Right atrium auricular region (tissue), 2 donors: Measurements from ENCODE around the gene MGAT4B. TPM values are rescaled to one million over a fixed set of nuclear protein-coding genes. Genes with fewer than 3 reads are reported as not detected.

Experiments
- DNase-seq: peaks from one replicate; pipeline ENCODE4 v3.0.0-alpha.2; 2019; ENCODE audit warnings: low spot score
- H3K27ac ChIP-seq, 2 donors: fragments of 200-600 bp; sonication (generic); 1 replicate in 1 of 2; 2 replicates in 1 of 2; pipeline ENCODE4 v1.5.1; 2016 to 2019
- H3K27me3 ChIP-seq, 2 donors: fragments of 200-600 bp; sonication (generic); one replicate each; pipeline versions ENCODE4 v1.5.1 to v1.6.0; 2017 to 2019
- H3K36me3 ChIP-seq: fragments of 200-600 bp; sonication (generic); one replicate; pipeline ENCODE4 v1.5.1; 2016
- H3K4me1 ChIP-seq, 2 donors: fragments of 200-600 bp; sonication (generic); one replicate each; pipeline versions ENCODE4 v1.5.1 to v1.6.0; 2017 to 2019
- H3K4me3 ChIP-seq, 2 donors: fragments of 200-600 bp; sonication (generic); 1 replicate in 1 of 2; 2 replicates in 1 of 2; pipeline ENCODE4 v1.5.1; 2017 to 2019; ENCODE audit warnings: mild to moderate bottlenecking in 1 of 2, moderate library complexity in 1 of 2
- H3K9me3 ChIP-seq, 2 donors: fragments of 200-600 bp; sonication (generic); one replicate each; pipeline ENCODE4 v1.5.1; 2019
- total RNA-seq, 2 donors: library from RNA; depleted of rRNA; stranded (reverse); fragments of >200 nt; gene quantifications; one replicate each; pipeline ENCODE4 v1.1.0, GENCODE V29; 2016
- TF ChIP-seq, protein P1 (sequence below), 2 donors: fragments of 200-600 bp; sonication (generic); IDR thresholded peaks; one replicate each; pipeline ENCODE4 v1.5.1; 2019; ENCODE audit warnings: antibody characterized with exemption in 2 of 2

The MGAT4B gene
- total RNA-seq, 2 donors from 2014 or later, result 71.7 to 77.1 TPM

DNA sequence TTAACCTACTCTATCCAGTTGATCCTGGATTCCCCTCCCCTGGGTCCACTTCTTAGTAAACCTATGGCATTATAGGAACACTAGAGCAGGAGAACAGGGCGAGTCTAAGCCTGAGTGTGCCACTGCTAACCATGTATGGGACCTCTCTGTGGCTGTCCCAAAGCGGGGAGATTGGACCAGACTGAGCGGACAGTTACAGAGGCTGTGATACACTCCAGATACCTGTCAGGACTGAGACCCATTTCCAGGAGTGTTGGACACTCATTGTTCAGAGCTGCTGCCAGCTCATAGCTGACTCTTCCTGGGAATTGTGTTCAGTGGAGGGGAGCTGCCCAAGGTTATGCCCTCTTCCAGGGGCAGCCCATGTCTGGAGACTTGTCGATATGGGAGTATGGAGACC lies 24.8 kb downstream of the MGAT4B start:
- Histone ChIP-seq H3K9me3 (no peaks in the 10 kb centered on the region), H3K4me3 (no peak overlapping the region), H3K27me3 (no peaks in the 10 kb centered on the region), H3K4me1 (no peaks in the 10 kb centered on the region), H3K36me3 (peaks cover 16% of the 10 kb centered on the region), H3K27ac (no peak overlapping the region)
- DNase-seq, result no peak
- TF ChIP-seq, protein P1, sequence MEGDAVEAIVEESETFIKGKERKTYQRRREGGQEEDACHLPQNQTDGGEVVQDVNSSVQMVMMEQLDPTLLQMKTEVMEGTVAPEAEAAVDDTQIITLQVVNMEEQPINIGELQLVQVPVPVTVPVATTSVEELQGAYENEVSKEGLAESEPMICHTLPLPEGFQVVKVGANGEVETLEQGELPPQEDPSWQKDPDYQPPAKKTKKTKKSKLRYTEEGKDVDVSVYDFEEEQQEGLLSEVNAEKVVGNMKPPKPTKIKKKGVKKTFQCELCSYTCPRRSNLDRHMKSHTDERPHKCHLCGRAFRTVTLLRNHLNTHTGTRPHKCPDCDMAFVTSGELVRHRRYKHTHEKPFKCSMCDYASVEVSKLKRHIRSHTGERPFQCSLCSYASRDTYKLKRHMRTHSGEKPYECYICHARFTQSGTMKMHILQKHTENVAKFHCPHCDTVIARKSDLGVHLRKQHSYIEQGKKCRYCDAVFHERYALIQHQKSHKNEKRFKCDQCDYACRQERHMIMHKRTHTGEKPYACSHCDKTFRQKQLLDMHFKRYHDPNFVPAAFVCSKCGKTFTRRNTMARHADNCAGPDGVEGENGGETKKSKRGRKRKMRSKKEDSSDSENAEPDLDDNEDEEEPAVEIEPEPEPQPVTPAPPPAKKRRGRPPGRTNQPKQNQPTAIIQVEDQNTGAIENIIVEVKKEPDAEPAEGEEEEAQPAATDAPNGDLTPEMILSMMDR (IDR thresholded peaks at IDR 0.05), result no peak

GRCh38 chr5:179780362-179780761 lies 26.3 kb downstream of the MGAT4B start:
- Histone ChIP-seq H3K9me3 (no peaks in the 10 kb centered on the region), H3K36me3 (peaks cover 28% of the 10 kb centered on the region), H3K27ac (no peak overlapping the region), H3K27me3 (no peaks in the 10 kb centered on the region), H3K4me1 (no peaks in the 10 kb centered on the region), H3K4me3 (no peak overlapping the region)
- TF ChIP-seq, protein P1 (IDR thresholded peaks at IDR 0.05), result no peak
- no peak for DNase-seq

DNA sequence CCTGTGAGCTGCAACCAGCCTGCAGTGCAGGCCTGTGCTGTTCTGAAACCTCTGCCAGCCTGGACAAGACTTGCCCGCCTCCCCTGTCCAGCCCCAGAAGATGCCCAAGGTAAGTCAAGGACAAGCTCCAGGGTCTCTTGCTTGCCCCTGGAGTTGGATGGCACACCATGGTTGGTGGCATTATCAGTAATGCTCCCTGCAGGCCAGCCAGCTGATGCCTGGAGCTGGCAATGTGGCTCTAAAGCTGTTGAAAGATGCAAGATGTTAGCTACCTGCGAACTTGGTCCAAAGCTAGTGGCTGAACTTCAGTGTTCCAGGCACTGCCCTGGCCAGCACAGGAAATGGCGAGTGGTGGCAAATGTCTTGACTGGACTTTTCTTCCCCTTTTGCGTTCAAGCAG lies 26.8 kb downstream of the MGAT4B start:
- TF ChIP-seq, protein P1 (IDR thresholded peaks at IDR 0.05), result no peak
- H3K4me3 ChIP-seq, result no peak overlapping the region
- H3K4me1 ChIP-seq, result no peaks in the 10 kb centered on the region
- no peaks in the 10 kb centered on the region for H3K27me3 ChIP-seq
- peaks cover 32% of the 10 kb centered on the region for H3K36me3 ChIP-seq
- DNase-seq, result no peak
- no peak overlapping the region for H3K27ac ChIP-seq
- no peaks in the 10 kb centered on the region for H3K9me3 ChIP-seq

DNA sequence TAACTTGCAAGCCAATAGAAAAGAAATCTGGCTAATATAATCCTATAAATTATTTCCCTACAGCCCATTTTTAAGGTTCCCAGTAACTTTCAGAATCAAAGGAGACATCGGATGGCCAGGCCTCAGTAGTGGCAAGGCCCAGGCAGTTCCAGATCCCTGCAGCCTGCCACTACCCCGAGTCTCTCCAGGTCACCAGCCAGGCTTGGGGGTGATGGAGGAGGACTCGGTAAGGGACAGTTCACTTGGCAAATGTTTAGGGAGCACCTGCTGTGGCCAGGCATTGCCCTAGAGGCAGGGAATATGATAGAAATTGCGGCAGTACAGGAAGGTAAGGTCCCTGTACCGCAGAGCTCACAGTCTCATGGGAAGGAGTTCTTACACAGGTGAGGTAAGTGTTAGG lies 28.1 kb downstream of the MGAT4B start:
- no peak for DNase-seq
- TF ChIP-seq, protein P1 (IDR thresholded peaks at IDR 0.05), result no peak
- Histone ChIP-seq H3K27me3 (no peaks in the 10 kb centered on the region), H3K27ac (no peak overlapping the region), H3K9me3 (no peaks in the 10 kb centered on the region), H3K4me1 (no peaks in the 10 kb centered on the region), H3K36me3 (peaks cover 44% of the 10 kb centered on the region), H3K4me3 (no peak overlapping the region)

DNA sequence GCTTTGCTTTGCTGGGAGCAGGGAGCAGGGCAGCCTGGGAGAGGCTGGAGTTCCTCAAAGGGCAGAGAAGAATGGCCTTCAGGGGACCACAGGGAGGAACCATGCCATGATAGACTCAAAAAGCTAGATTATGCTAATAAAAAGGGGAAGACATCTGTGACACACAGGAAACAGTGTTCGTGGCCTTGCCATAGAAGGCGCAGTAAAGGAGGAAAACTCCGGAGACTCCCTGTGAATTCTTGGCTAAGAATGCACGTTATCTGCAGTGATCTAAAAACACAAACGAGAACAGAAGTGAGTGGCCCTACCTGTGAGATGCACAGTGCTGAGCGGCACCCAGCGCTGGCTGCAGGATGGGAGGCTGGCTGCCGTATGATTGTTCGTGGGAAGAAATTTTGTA lies 28.8 kb downstream of the MGAT4B start:
- Histone ChIP-seq H3K36me3 (peaks cover 51% of the 10 kb centered on the region), H3K4me3 (no peak overlapping the region), H3K4me1 (no peaks in the 10 kb centered on the region)

GRCh38 chr5:179777456-179777855 lies 29.2 kb downstream of the MGAT4B start:
- no peaks in the 10 kb centered on the region for H3K4me1 ChIP-seq
- no peaks in the 10 kb centered on the region for H3K27me3 ChIP-seq
- H3K4me3 ChIP-seq, result no peak overlapping the region
- TF ChIP-seq, protein P1 (IDR thresholded peaks at IDR 0.05), result no peak
- H3K36me3 ChIP-seq, result peaks cover 56% of the 10 kb centered on the region
- DNase-seq, result no peak
- H3K9me3 ChIP-seq, result no peaks in the 10 kb centered on the region
- H3K27ac ChIP-seq, result no peak overlapping the region

More for the DNA sequence above, 28.8 kb downstream of the MGAT4B start:
- H3K9me3 ChIP-seq, result no peaks in the 10 kb centered on the region
- TF ChIP-seq, protein P1 (IDR thresholded peaks at IDR 0.05), result no peak
- H3K27me3 ChIP-seq, result no peaks in the 10 kb centered on the region
- no peak overlapping the region for H3K27ac ChIP-seq
- DNase-seq, result no peak
